GM19455 (cell line): ENCODE data around the gene C9orf152.
A peak's percentile ranks its signal among the peaks of the same experiment; 100 is the strongest.
"Not testable (repeated sequence)": the region's sequence is repeated elsewhere in the genome, so short reads cannot be mapped to it uniquely, and the experiment has no call there.

Experiments used
- ATAC-seq: cut with Tn5 transposase; IDR thresholded peaks from one replicate; pipeline ENCODE4 v1.9.1; 2021; ENCODE audit not compliant: unreplicated experiment

C9orf152 gene

DNA sequence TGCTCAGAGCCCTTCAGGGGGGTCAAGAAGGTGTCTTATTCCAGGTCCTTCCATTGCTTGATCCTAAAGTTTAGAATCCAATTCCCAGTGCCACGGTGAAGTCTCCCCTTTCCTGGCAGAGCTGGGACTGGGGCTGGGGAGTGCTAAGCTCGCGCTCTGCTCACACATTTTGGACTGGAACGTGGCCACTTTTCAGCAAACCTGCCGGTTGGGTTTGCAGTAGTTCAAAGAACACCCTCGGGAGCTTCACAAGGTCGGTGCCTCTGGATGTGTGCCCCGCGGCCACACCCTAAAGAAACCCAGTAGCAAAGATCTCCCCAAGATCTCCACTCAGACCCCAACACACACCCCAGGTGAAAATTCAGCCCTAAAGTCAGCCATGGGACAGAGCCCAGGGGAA lies at the start of gene C9orf152:
Gene C9orf152 (minus strand): TSS at position 129 of the 400 bp plus-strand sequence. CDS start 580 bp downstream, outside the sequence.
- ATAC-seq = no peak

GRCh38 chr9:110257097-110257841 lies 49.3 kb upstream of the C9orf152 start:
- ATAC-seq = peak; percentile 3

GRCh38 chr9:110256380-110257096 lies 48.6 kb upstream of the C9orf152 start, which contains the start of gene TXN:
TXN (minus strand) TSS chr9:110256507; CDS start chr9:110256435, 72 bp downstream.
- ATAC-seq = peak; percentile 68

DNA sequence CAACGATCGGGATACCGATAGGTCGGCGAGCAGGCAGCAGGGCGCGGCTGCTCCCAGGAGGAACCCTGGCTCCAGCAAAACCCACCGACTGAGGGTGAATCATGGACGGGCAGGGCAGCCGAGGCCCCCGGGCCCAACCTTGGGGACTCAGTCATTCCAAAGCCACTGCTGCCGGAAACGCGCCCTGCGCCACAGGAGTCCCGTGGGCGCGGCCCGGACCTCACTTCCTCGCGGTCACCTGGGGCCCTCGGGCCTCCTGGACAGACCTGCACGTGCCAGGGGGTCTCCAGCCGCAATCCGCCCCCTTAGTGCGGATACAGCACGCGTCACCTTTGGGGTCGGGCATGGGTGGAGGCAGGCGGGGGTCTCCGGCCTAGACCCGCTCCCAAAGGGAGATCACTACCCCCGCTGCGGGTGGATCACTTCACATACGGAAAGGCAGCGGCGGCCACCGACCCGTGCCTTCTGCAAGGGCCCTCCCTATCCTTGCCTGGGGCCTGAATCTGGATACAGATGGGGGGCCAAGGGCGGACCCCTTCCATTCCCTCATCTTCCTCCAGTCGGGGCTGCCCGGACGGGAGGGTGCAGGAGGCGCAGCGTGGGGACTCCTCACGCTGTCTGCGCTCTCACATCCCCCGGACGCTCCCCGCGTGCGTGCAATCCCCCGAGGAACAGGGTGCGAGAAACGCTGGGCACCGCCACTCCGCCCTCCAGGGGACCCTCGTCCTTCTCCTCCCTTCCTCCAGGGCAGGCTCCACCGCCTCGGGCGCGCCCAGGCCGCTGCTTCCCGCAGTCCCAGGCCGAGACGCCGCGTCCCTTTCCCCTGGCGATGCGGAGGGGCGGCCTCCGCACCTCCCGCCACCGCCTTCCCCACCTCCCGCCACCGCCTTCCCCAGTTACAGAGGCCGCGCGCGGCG lies 47.8 kb upstream of the C9orf152 start:
- peak; percentile 35 for ATAC-seq

GRCh38 chr9:110255034-110255462 lies 47.1 kb upstream of the C9orf152 start:
- ATAC-seq = no peak

DNA sequence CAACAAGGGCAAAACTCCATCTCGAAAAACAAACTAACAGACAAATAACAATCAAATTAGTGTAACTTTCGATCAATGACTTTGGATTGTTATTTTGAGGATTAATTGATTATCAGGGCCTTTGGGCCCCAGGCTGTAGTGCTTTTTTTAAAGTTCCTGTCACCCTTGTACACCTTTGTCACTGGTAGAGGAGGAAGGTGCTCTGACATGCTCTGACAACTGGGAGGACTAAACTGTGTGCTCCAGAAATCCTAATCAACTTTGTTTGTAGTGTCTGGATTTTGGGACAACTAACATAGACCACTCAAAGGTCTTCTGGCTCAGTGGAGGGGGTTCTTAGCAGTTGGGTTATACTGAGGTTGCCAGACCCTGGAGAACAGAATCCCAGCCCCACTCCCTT lies 46.5 kb upstream of the C9orf152 start:
- no peak for ATAC-seq

- no peak for ATAC-seq
These were observed 44.7 kb upstream of the C9orf152 start for GRCh38 chr9:110252509-110253139.

- not testable (repeated sequence) for ATAC-seq
These were observed 43.8 kb upstream of the C9orf152 start for GRCh38 chr9:110251770-110252169.

- ATAC-seq = no peak
These were observed 43.3 kb upstream of the C9orf152 start for GRCh38 chr9:110251212-110251611.

- ATAC-seq = no peak
These were observed 41.6 kb upstream of the C9orf152 start for GRCh38 chr9:110249603-110250002.

- ATAC-seq = no peak
These were observed 40.4 kb upstream of the C9orf152 start for GRCh38 chr9:110248361-110248760.

- ATAC-seq = no peak
These were observed 38.3 kb upstream of the C9orf152 start for GRCh38 chr9:110246214-110246613.

DNA sequence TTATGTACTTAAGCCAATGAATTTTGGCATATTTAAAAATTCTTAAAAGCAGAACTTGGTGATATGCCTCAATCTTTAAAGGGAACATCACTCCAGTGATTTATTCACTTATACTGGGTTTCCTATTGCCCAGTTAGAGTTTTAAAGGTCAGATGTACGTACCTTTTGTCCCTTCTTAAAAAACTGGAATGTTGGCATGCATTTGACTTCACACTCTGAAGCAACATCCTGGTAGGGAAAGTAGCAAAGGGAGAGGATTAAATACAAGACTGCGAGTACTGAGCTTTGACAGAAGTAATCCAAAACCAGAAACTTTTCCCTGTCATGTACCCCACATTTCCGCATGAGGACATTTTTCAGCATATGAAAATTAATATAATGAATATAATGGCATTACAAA lies 36.7 kb upstream of the C9orf152 start:
- ATAC-seq = no peak

- no peak for ATAC-seq
These were observed 33.9 kb upstream of the C9orf152 start for GRCh38 chr9:110241858-110242321.

DNA sequence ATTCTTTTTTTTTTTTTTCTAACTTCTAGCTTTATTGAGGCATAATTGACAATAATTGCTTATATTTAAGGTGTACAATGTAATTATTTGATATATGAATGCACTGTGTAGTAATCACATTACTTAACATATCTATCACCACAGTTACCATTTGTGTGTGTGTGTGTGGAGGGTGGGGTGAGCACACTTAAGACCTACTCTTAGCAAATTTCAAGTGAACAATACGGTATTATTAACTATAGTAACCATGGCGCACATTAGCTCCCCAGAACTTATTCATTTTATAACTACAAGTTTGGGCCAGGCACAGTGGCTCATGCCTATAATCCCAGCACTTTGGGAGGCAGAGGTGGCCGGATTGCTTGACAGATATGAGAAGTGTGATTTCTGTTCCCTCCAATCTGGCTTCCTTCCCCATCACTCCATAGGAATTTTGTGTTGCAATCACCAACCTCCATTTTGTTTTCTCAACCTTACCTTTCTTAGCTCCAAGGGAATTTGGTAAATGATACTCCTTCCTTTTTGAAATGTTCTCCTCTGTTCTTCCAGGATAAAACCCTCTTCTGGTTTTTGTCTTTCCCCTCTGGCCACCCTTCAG lies 33.4 kb upstream of the C9orf152 start:
- ATAC-seq = no peak

DNA sequence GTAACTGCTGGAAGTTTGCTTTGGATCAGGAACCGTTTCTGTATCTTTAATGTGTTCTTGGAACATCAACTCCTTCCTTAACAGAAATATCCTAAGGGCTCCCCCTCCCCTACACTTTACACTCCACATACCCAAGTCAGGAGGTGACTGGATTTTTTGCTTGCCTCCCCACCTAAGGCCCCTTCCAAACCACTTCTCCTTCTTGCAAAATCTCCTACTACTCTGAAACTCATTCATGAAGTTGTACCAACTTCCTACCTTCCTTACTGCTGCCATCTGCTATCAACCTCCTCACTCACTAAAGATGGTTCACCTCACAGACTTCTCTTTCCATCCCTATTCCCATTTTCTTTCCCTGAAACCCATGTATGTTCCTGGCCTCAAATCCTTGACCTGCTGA lies 32.2 kb upstream of the C9orf152 start:
- no peak for ATAC-seq

- ATAC-seq = no peak
These were observed 20.4 kb upstream of the C9orf152 start for GRCh38 chr9:110228321-110228720.

- no peak for ATAC-seq
These were observed 16.6 kb upstream of the C9orf152 start for GRCh38 chr9:110224583-110224982.

DNA sequence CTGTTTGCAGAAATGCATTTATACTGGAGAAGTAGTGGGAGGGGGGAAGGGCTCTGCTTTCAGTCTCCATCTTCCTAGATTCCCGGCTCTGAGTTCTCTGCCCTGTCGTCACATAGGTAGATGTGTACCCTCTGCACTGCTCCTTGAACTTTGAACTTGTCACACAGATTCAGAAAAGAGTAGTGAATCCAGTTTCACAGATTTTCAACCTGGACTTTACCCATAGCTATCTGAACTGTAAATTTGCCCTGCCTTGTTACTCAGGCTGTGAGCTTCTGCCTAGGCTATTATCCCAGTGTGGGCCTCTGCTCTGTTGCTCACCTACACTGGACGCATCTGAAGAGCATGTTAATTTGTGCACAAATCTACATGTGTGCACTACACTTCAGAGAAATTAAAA lies 12.8 kb upstream of the C9orf152 start:
- ATAC-seq = no peak

GRCh38 chr9:110217656-110218099 lies 9.7 kb upstream of the C9orf152 start:
- ATAC-seq = peak; percentile 63
